ENCODE results near the gene PRSS53. TPM values are rescaled to one million over a fixed set of nuclear protein-coding genes. Genes with fewer than 3 reads are reported as not detected.
A peak's percentile ranks its signal among the peaks of the same experiment; 100 is the strongest.
"Not testable (repeated sequence)": the region's sequence is repeated elsewhere in the genome, so short reads cannot be mapped to it uniquely, and the experiment has no call there.

Gene PRSS53
- total RNA-seq (1 to 10 TPM; 2.0 to 9.8 TPM), polyA plus RNA-seq (ENCODE audit: insufficient read length in 2 of 2) (1 to 10 TPM; 2.5 to 7.1 TPM)
- long read RNA-seq, donor 1 = 0 reads
- long read RNA-seq, donor 2 = 0 reads
- long read RNA-seq, donor 3, full-length matches to known transcripts = 1 of 1 reads
- long read RNA-seq, donor 3, partial matches to known transcripts = 0 of 1 reads
- long read RNA-seq, donor 3, other reads (novel, unspliced or antisense) = 0 of 1 reads
- long read RNA-seq, donor 4 = 0 reads

- Histone ChIP-seq H3K27me3 (ENCODE audit: control insufficient read depth, insufficient read depth, low read length) (no peaks in the 10 kb centered on the region), H3K4me3 (ENCODE audit: low read depth, low read length) (no peak within 1 kb of the TSS), H3K27ac (ENCODE audit: low read depth, low read length) (peak within 1 kb of the TSS; percentile 90), H3K9me3 (ENCODE audit: control insufficient read depth, insufficient read depth, low read length) (no peaks in the 10 kb centered on the region), H3K4me1 (ENCODE audit: control insufficient read depth, insufficient read depth, low read length) (peaks cover 26% of the 10 kb centered on the region), H3K36me3 (ENCODE audit: control insufficient read depth, insufficient read depth, low read length) (peaks cover 79% of the 10 kb centered on the region)
- DNase-seq (ENCODE audit: low read depth in 4 of 6, low spot score in 6 of 6) = peak in 1 of 6 donors; percentile 46
- WGBS (ENCODE audit: insufficient coverage) = 79% methylated on average over 12 of the region's 15 CpGs
Observed at GRCh38 chr16:31088459-31089183, at the start of gene PRSS53. Gene PRSS53, minus strand, starts transcription at chr16:31088943. Its CDS starts 134 bp downstream, at chr16:31088809.

- H3K27ac ChIP-seq (ENCODE audit: low read depth, low read length); H3K4me3 ChIP-seq (ENCODE audit: low read depth, low read length); H3K9me3 ChIP-seq (ENCODE audit: control insufficient read depth, insufficient read depth, low read length); H3K27me3 ChIP-seq (ENCODE audit: control insufficient read depth, insufficient read depth, low read length); DNase-seq (ENCODE audit: low read depth in 4 of 6, low spot score in 6 of 6): not testable (repeated sequence)
- Histone ChIP-seq H3K4me1 (ENCODE audit: control insufficient read depth, insufficient read depth, low read length) (peaks cover 28% of the 10 kb centered on the region), H3K36me3 (ENCODE audit: control insufficient read depth, insufficient read depth, low read length) (peaks cover 21% of the 10 kb centered on the region)
- WGBS (ENCODE audit: insufficient coverage) = 68% methylated on average over 11 of the region's 20 CpGs
Observed at GRCh38 chr16:31136822-31137499, 48.2 kb upstream of the PRSS53 start.

GRCh38 chr16:31136287-31136662 lies 47.5 kb upstream of the PRSS53 start:
- no peak overlapping the region for H3K27ac ChIP-seq (ENCODE audit: low read depth, low read length)

GRCh38 chr16:31135535-31136286 lies 47.0 kb upstream of the PRSS53 start, which contains the start of gene PRSS8:
Gene PRSS8, minus strand, starts transcription at chr16:31135727. Its CDS starts 229 bp downstream, at chr16:31135498.
- H3K4me3 ChIP-seq (ENCODE audit: low read depth, low read length) = no peak within 1 kb of the TSS
- 44% methylated on average over 20 of the region's 22 CpGs for WGBS (ENCODE audit: insufficient coverage)

More at GRCh38 chr16:31136287-31136662, 47.5 kb upstream of the PRSS53 start:
- H3K4me3 ChIP-seq (ENCODE audit: low read depth, low read length) = no peak overlapping the region
- WGBS (ENCODE audit: insufficient coverage) = 82% methylated on average over 4 of the region's 6 CpGs
- peaks cover 22% of the 10 kb centered on the region for H3K4me1 ChIP-seq (ENCODE audit: control insufficient read depth, insufficient read depth, low read length)
- H3K36me3 ChIP-seq (ENCODE audit: control insufficient read depth, insufficient read depth, low read length) = peaks cover 28% of the 10 kb centered on the region
- H3K27me3 ChIP-seq (ENCODE audit: control insufficient read depth, insufficient read depth, low read length) = peaks cover 9% of the 10 kb centered on the region
- DNase-seq (ENCODE audit: low read depth in 4 of 6, low spot score in 6 of 6) = no peak
- H3K9me3 ChIP-seq (ENCODE audit: control insufficient read depth, insufficient read depth, low read length) = no peaks in the 10 kb centered on the region

GRCh38 chr16:31134625-31135534 lies 46.1 kb upstream of the PRSS53 start:
- Histone ChIP-seq H3K4me1 (ENCODE audit: control insufficient read depth, insufficient read depth, low read length) (peaks cover 27% of the 10 kb centered on the region), H3K27me3 (ENCODE audit: control insufficient read depth, insufficient read depth, low read length) (peaks cover 9% of the 10 kb centered on the region), H3K4me3 (ENCODE audit: low read depth, low read length) (no peak overlapping the region), H3K9me3 (ENCODE audit: control insufficient read depth, insufficient read depth, low read length) (no peaks in the 10 kb centered on the region), H3K36me3 (ENCODE audit: control insufficient read depth, insufficient read depth, low read length) (peaks cover 42% of the 10 kb centered on the region), H3K27ac (ENCODE audit: low read depth, low read length) (no peak overlapping the region)
- 11% methylated on average over 9 of the region's 18 CpGs for WGBS (ENCODE audit: insufficient coverage)
- DNase-seq (ENCODE audit: low read depth in 4 of 6, low spot score in 6 of 6) = peak in 1 of 6 donors; percentile 9

More at GRCh38 chr16:31135535-31136286, 47.0 kb upstream of the PRSS53 start, which contains the start of gene PRSS8:
- Histone ChIP-seq H3K4me1 (ENCODE audit: control insufficient read depth, insufficient read depth, low read length) (peaks cover 21% of the 10 kb centered on the region), H3K9me3 (ENCODE audit: control insufficient read depth, insufficient read depth, low read length) (no peaks in the 10 kb centered on the region), H3K27me3 (ENCODE audit: control insufficient read depth, insufficient read depth, low read length) (peaks cover 9% of the 10 kb centered on the region), H3K36me3 (ENCODE audit: control insufficient read depth, insufficient read depth, low read length) (peaks cover 34% of the 10 kb centered on the region), H3K27ac (ENCODE audit: low read depth, low read length) (no peak within 1 kb of the TSS)
- DNase-seq (ENCODE audit: low read depth in 4 of 6, low spot score in 6 of 6) = no peak

- peak in 2 of 6 donors; percentile 35 to 40 for DNase-seq (ENCODE audit: low read depth in 4 of 6, low spot score in 6 of 6)
- Histone ChIP-seq H3K36me3 (ENCODE audit: control insufficient read depth, insufficient read depth, low read length) (peaks cover 48% of the 10 kb centered on the region), H3K9me3 (ENCODE audit: control insufficient read depth, insufficient read depth, low read length) (no peaks in the 10 kb centered on the region), H3K27ac (ENCODE audit: low read depth, low read length) (no peak overlapping the region), H3K4me3 (ENCODE audit: low read depth, low read length) (no peak overlapping the region), H3K27me3 (ENCODE audit: control insufficient read depth, insufficient read depth, low read length) (peaks cover 9% of the 10 kb centered on the region), H3K4me1 (ENCODE audit: control insufficient read depth, insufficient read depth, low read length) (peaks cover 34% of the 10 kb centered on the region)
- 46% methylated on average over 2 of the region's 5 CpGs for WGBS (ENCODE audit: insufficient coverage)
Observed at GRCh38 chr16:31134091-31134571, 45.4 kb upstream of the PRSS53 start.

GRCh38 chr16:31133046-31133501 lies 44.3 kb upstream of the PRSS53 start:
- H3K27me3 ChIP-seq (ENCODE audit: control insufficient read depth, insufficient read depth, low read length) = peaks cover 9% of the 10 kb centered on the region
- H3K27ac ChIP-seq (ENCODE audit: low read depth, low read length) = no peak overlapping the region
- peaks cover 53% of the 10 kb centered on the region for H3K36me3 ChIP-seq (ENCODE audit: control insufficient read depth, insufficient read depth, low read length)
- 91% methylated on average over 3 of the region's 6 CpGs for WGBS (ENCODE audit: insufficient coverage)
- no peak for DNase-seq (ENCODE audit: low read depth in 4 of 6, low spot score in 6 of 6)
- H3K4me3 ChIP-seq (ENCODE audit: low read depth, low read length) = no peak overlapping the region
- no peaks in the 10 kb centered on the region for H3K9me3 ChIP-seq (ENCODE audit: control insufficient read depth, insufficient read depth, low read length)
- peaks cover 44% of the 10 kb centered on the region for H3K4me1 ChIP-seq (ENCODE audit: control insufficient read depth, insufficient read depth, low read length)

- Histone ChIP-seq H3K27me3 (ENCODE audit: control insufficient read depth, insufficient read depth, low read length) (peaks cover 9% of the 10 kb centered on the region), H3K9me3 (ENCODE audit: control insufficient read depth, insufficient read depth, low read length) (no peaks in the 10 kb centered on the region), H3K27ac (ENCODE audit: low read depth, low read length) (no peak overlapping the region), H3K4me1 (ENCODE audit: control insufficient read depth, insufficient read depth, low read length) (peaks cover 50% of the 10 kb centered on the region), H3K36me3 (ENCODE audit: control insufficient read depth, insufficient read depth, low read length) (peaks cover 59% of the 10 kb centered on the region), H3K4me3 (ENCODE audit: low read depth, low read length) (no peak overlapping the region)
- 98% methylated on average over 17 of the region's 20 CpGs for WGBS (ENCODE audit: insufficient coverage)
- DNase-seq (ENCODE audit: low read depth in 4 of 6, low spot score in 6 of 6) = no peak
Observed at GRCh38 chr16:31132303-31132979, 43.7 kb upstream of the PRSS53 start.
